KOPT-K1 (cell line): ENCODE results near the gene POU6F2.

ENCODE experiments used
- H3K27ac ChIP-seq: fragments of 200-600 bp; sonication (generic); 2 replicates; pipeline ENCODE4 v1.5.1; 2016; ENCODE audit warnings: antibody characterized with exemption, mild to moderate bottlenecking, low read depth, low read length; ENCODE audit not compliant: poor library complexity, severe bottlenecking
- H3K36me3 ChIP-seq: fragments of 200-600 bp; sonication (generic); 2 replicates; pipeline ENCODE4 v1.5.1; 2017; ENCODE audit warnings: antibody characterized with exemption, mild to moderate bottlenecking, low read length, moderate library complexity; ENCODE audit not compliant: insufficient read depth
- H3K9me3 ChIP-seq: fragments of 200-600 bp; sonication (generic); 2 replicates; pipeline ENCODE4 v1.5.1; 2017; ENCODE audit warnings: antibody characterized with exemption, low read length, mild to moderate bottlenecking; ENCODE audit not compliant: insufficient read depth, poor library complexity, severe bottlenecking

POU6F2 gene

DNA sequence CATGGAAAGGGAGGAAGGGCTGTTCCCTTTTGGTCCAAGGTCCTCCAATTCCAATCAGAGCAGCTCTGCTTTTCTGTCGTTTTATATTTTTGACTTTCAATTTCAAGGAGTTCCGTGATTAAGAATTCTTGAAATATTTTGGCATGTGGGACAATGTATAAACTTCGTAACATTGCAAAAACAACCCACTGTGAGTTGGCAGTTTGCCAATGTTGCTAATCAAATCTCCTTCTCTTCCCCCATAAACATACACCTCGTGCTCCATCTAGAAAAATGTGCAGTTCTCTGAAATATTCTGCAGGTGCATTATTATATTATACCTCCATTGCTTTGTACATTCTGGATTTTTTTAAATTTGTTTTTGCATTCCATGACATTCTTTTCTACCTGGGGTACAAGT lies 49.8 kb downstream of the POU6F2 start:
- H3K36me3 ChIP-seq, result no peaks in the 10 kb centered on the region
- peaks cover 9% of the 10 kb centered on the region for H3K9me3 ChIP-seq
- no peak overlapping the region for H3K27ac ChIP-seq

DNA sequence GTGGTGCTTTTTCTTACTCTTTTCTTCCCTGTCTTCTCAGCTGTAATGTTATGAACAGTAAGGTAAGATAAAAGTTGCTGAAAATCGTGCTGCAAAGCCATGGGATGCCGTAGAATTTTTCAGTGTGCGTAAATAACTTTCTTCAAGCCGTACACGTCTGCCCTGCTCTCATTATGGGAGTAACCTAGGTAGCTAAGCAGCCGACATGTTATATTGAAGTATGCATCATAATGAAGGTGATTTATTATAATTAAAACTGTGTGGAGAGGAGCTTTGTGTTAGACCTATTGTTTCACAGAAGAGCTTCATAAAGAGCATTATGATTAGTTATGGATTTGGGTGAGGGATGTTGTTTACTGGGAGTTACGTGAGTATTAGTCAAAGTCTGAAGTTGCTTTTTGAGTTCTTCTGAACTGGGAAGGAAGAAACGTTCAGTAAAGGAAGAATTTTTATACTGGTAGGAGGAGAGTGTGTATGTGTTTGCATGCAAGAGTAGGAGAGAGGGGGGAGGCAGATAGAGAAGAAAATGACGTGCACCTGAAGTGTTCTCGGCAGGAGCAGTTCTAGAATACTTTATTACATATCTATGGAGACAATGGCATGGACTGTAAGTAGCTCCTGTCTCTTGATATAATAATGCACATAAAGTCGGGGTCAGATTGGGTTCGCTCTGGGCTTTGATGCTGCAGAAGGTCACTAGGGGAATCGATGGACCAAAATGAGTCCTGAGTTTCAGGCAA lies 56.3 kb downstream of the POU6F2 start:
- no peaks in the 10 kb centered on the region for H3K36me3 ChIP-seq
- H3K27ac ChIP-seq, result no peak overlapping the region
- no peaks in the 10 kb centered on the region for H3K9me3 ChIP-seq

DNA sequence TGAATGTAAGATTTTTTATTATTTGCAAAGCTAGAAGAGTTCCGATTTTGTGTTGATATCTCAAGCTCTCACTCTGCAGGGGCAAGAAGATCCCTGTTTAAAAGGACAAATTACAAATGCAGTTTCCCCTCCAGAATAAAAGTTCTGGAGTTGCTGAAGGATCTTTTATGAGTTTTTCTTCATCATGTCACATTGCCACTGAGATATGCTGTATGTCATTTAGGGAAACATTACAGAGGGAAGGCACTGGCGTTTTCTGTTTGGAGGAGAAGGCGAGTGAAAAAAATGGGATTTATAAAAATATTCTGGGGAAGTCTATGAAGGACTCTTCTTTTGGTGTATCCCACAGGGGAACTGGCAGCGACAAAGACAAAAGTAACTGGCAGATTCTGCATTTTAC lies 57.4 kb downstream of the POU6F2 start:
- Histone ChIP-seq H3K9me3 (no peaks in the 10 kb centered on the region), H3K36me3 (no peaks in the 10 kb centered on the region), H3K27ac (no peak overlapping the region)

DNA sequence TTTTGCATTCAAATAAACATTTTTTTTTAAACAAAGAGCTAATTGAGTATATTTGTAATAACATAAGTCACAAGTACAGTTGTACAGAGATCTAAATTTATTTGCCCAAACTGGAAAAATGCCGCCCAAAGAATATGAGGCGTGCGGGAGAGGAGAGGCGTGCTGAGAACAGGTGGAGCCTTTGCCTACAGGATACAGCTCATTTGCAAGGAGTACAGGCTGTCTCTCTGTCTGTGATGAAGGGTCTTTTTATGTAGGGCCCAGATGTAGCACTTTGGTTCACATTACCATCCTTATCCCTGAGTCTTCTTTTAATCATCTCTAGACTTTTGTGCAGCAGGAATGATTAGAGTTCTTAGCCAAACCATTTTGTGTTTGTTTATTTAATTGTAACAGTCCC lies 58.2 kb downstream of the POU6F2 start:
- Histone ChIP-seq H3K9me3 (no peaks in the 10 kb centered on the region), H3K27ac (no peak overlapping the region), H3K36me3 (no peaks in the 10 kb centered on the region)

DNA sequence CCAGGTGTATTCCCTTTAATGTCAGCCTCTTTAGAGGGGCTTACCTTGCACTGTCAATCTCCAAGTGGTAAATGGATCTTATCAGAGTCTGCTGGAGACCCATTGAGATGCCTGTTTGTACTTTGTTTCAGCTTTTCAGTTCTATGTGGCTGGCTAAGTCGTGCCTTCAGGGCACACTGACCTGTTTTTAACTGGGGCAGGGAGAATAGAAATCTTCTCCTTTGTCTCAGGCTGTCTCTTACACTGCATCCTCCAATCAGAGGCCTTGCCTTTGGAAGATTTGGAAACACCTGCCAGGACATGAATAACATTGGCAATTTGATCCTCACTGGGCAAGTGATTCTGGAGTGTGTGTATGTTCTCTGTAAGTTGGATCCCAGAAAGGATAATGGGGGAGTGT lies 65.0 kb downstream of the POU6F2 start:
- Histone ChIP-seq H3K36me3 (no peaks in the 10 kb centered on the region), H3K27ac (no peak overlapping the region), H3K9me3 (no peaks in the 10 kb centered on the region)

DNA sequence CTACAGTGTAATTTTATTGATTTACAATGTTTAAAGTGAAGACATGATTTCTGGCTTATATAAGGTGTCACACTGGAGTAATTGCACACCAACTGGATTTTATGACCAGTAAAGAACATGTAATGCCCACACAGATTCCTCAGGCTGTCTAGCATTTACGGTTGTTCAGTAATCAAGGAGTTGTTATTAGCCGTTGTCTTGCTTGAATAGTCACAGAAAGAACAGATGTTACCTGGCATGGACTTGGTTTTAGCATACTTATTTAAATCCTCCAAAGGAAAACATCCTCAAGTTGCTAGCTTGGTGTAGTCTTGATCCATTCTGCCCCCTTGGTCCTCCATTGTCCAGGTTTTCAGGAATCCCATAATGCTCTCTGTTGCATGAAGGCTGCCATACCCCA lies 65.8 kb downstream of the POU6F2 start:
- H3K36me3 ChIP-seq, result no peaks in the 10 kb centered on the region
- H3K27ac ChIP-seq, result no peak overlapping the region
- H3K9me3 ChIP-seq, result no peaks in the 10 kb centered on the region

DNA sequence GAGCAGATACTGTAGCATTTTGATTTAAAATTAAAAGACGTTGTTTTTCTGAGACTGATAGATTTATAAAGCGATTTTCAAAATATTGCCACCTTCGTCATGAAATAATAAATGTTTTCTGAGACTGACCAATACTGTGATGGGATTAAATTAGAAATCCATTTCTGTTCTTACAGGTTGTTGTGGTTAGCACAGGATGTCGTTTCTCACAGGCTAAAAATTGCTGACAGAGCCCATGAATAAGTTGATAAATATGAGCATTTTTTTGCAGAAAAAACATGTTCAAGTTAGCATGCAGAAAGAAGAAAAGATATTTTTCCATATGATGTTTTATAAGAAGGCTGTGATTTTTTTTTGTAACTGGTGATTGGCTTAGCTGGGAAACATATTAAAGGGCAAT lies 66.8 kb downstream of the POU6F2 start:
- Histone ChIP-seq H3K36me3 (no peaks in the 10 kb centered on the region), H3K9me3 (no peaks in the 10 kb centered on the region), H3K27ac (no peak overlapping the region)

DNA sequence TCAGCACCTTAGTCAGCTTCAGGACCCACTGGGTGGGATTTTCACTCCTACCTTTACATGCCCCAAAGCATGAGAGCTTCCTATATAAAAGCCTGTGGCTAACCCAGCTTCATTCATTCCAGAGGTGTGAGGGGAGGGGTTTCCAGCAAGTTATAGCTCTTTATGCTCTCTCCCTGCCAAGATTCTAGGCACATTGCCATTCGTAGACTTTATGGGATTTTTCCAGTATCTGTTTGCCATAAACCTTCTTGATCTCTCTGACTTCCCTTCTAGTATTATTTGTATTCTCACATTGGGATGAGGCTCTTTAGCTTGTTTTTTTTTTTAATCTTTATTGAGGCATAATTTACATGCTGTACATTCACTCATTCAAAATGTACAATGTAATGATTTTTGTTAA lies 67.5 kb downstream of the POU6F2 start:
- H3K9me3 ChIP-seq, result no peaks in the 10 kb centered on the region
- H3K27ac ChIP-seq, result no peak overlapping the region
- H3K36me3 ChIP-seq, result no peaks in the 10 kb centered on the region

DNA sequence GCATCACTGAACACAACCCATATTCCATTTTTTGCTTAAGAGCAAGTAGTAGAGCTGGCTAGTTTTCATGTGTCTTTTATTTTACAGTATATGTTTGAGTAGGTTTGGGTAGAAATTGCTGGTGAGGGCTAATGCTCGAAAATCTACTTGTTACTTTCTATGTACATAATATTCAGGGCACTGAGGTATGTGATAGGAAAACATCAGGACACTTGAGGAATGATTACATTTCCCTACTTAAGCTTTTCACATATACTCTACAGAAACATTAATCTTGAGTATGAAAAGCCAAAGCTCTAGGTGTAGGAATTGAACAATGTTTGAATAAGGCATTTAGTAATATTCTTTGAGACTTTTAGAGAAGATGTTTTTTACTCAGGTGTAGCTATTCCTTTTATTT lies 73.6 kb downstream of the POU6F2 start:
- Histone ChIP-seq H3K9me3 (no peaks in the 10 kb centered on the region), H3K36me3 (no peaks in the 10 kb centered on the region), H3K27ac (no peak overlapping the region)

DNA sequence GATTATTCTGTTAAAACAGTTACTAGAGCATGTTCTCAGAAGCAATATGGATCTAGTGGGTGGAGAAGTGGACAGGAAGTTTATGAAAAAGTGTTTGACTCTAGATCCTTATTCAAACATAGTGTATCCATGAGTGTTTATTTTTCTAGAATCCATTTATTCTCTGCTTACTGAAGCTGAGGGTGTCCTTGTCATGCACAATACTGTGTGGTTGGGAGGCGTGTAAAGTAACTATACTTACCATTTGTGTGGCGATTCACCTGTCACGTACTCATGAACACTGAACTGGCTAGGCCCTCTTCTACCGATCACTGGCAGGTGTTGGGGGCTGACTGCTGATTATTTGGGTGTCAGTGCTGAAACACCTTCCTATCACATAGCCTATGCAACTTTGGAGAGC lies 74.0 kb downstream of the POU6F2 start:
- H3K9me3 ChIP-seq, result no peaks in the 10 kb centered on the region

DNA sequence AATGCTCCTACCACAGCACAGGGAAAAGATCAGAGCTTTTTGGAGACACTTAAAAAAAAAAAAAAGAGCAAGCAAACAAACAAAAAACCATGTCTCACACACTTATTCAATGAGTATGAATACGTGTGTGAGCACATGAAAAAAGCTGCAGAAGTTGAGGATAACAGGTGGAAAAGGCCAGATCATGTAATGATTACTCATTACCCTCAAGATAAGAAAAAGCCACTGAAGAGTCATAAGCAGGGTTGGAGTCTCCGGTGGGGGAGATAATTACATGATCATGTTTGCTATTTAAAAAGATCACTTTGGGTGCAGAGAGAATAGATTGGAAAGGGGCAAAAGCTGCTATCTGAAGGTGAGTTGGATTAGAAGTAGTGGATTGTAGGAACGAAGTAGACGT lies 77.0 kb downstream of the POU6F2 start:
- H3K27ac ChIP-seq, result no peak overlapping the region

More for the DNA sequence above, 74.0 kb downstream of the POU6F2 start:
- Histone ChIP-seq H3K27ac (no peak overlapping the region), H3K36me3 (no peaks in the 10 kb centered on the region)

DNA sequence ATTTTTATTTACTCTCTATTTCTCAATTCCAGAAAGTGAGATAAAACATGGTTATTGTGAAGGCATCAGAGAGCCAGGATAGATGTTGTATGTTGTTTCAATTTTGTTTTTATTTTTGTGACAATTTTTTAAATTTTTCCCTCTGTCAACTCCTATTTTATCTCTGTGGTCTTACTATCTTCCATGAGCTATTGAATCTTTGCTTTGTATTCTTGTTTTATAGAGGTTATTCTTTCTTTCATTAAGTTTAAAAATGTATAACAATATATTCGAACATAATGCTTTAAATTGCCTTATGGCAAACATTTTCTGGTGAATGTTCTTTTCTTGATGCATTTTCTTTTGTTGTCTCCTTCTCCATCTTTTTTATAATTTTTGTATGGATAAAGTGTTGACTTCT lies 78.4 kb downstream of the POU6F2 start:
- Histone ChIP-seq H3K27ac (no peak overlapping the region), H3K9me3 (no peaks in the 10 kb centered on the region), H3K36me3 (no peaks in the 10 kb centered on the region)

More for the DNA sequence above, 77.0 kb downstream of the POU6F2 start:
- H3K9me3 ChIP-seq, result no peaks in the 10 kb centered on the region
- H3K36me3 ChIP-seq, result no peaks in the 10 kb centered on the region

DNA sequence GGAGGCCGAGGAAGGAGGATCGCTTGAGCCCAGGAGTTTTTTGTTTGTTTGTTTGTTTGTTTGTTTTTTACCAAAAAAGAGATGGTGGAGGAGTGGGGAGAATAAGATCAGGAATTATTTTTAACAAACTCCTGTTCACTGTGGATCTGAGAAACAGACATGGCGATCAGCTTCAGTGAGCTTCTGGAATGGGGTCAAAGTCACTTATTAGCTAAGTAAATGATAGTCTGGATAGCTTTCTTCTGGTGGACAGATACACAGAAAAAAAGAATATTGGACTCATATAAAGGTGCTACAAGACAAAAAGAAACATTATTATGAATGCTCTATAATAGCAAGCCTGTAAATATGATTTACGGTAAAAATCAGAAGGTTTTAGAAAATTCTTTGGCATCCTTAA lies 85.1 kb downstream of the POU6F2 start:
- no peaks in the 10 kb centered on the region for H3K9me3 ChIP-seq
- H3K27ac ChIP-seq, result no peak overlapping the region
- H3K36me3 ChIP-seq, result no peaks in the 10 kb centered on the region

DNA sequence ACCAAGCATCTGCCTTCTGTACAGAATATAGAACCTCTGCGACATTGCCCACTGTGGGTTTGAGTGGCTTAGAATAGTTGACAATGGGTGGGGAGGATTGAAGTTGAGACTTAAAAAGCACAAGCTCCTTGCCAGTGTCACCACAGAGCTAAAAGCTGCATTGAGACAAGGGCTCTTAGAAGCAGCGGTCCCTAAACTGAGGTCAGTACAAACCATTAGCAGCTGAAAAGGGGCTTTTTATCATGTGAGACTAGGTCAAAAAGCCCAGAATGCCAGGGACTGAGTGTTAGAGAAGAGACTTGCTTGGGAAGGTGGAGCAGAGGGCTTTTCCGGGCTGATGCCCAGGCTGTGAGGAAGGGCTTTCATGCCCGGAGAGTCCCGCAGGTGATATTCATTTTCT lies 91.3 kb downstream of the POU6F2 start:
- no peaks in the 10 kb centered on the region for H3K36me3 ChIP-seq

DNA sequence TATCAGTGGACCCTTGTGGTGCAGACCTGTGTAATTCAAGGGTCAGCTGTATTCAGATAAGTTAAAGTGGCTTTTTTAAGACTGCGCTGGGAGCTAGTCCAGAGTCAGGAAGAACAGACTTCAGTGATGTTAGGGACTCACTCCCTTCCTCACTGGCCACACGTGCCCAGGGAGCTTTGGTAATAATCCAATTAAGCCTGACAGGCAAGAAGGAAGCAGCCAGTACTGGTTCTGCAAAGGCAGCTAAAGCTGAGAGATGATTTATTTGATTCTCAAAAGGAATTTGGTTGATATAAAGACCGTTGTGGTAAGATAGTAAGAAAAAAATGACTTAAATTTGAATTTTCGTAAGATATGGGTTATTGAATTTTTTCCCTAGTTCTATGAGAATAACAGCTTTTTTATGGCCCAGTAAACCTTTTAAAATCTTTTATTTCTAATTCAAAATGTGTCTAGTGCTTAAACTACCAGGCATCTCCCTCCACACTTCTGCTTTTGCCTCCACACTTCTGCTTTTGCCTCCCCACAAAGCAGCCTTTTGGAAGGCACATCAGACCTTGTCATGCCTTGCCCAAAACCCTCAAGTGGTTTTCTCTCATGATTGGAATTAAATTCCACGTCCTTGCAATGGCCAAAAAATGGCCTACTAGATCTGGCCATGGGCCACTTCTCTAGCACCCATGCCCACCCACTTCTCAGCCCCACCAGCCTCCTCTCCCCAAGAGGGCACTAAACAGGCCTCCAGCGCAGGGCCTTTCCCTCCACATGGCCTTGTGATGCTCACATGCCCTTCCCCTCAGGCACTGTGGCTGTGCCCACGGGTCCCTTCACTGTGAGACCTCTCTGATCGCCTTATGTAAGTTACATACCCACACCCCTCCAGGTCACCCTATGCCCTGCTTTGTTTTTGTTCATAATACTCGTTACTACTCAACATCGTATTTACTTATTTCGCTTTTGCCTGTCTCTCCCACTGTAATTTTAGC lies 92.5 kb downstream of the POU6F2 start:
- H3K27ac ChIP-seq, result no peak overlapping the region
- H3K9me3 ChIP-seq, result no peaks in the 10 kb centered on the region
- H3K36me3 ChIP-seq, result no peaks in the 10 kb centered on the region

More for the DNA sequence above, 91.3 kb downstream of the POU6F2 start:
- Histone ChIP-seq H3K9me3 (no peaks in the 10 kb centered on the region), H3K27ac (no peak overlapping the region)
